Aorta (tissue), 5 donors: ENCODE data around the gene PRPF19. TPM values are rescaled to one million over a fixed set of nuclear protein-coding genes. Genes with fewer than 3 reads are reported as not detected.

ENCODE experiments used
- ATAC-seq: fragments of 200-7000 bp; cut with Tn5 transposase; one replicate; pipeline ENCODE4 v1.9.1; 2022; ENCODE audit warnings: moderate library complexity; ENCODE audit not compliant: low FRiP score
- DNase-seq, 2 donors: peaks; one replicate each; pipeline ENCODE4 v3.0.0-alpha.2; 2020
- H3K27ac ChIP-seq, 2 donors: one replicate each; pipeline ENCODE4 v1.5.1; 2013; ENCODE audit warnings: low read length in 2 of 2, mild to moderate bottlenecking in 2 of 2, moderate library complexity in 2 of 2, control low read depth in 1 of 2, inconsistent platforms in 1 of 2, low read depth in 1 of 2
- H3K27me3 ChIP-seq, 2 donors: one replicate each; pipeline ENCODE4 v1.6.1; 2013; ENCODE audit warnings: control low read depth in 1 of 2, low read length in 1 of 2, mild to moderate bottlenecking in 1 of 2, moderate library complexity in 1 of 2; ENCODE audit not compliant: insufficient read depth in 2 of 2, control insufficient read depth in 1 of 2
- H3K36me3 ChIP-seq, 2 donors: one replicate each; pipeline ENCODE4 v1.6.1; 2013; ENCODE audit warnings: control low read depth in 1 of 2, low read length in 1 of 2, mild to moderate bottlenecking in 1 of 2; ENCODE audit not compliant: insufficient read depth in 2 of 2, control insufficient read depth in 1 of 2
- H3K4me1 ChIP-seq, 2 donors: one replicate each; pipeline ENCODE4 v1.6.1; 2013; ENCODE audit warnings: low read length in 2 of 2, control low read depth in 1 of 2, mild to moderate bottlenecking in 1 of 2, moderate library complexity in 1 of 2; ENCODE audit not compliant: insufficient read depth in 2 of 2, control insufficient read depth in 1 of 2
- H3K4me3 ChIP-seq, 2 donors: one replicate each; pipeline ENCODE4 v1.5.1; 2013; ENCODE audit warnings: low read length in 2 of 2, control low read depth in 1 of 2, mild to moderate bottlenecking in 1 of 2
- H3K9me3 ChIP-seq: one replicate; pipeline ENCODE4 v1.6.1; 2013; ENCODE audit warnings: mild to moderate bottlenecking, low read length; ENCODE audit not compliant: control insufficient read depth
- WGBS, 2 donors: extraction: QIAGEN DNeasy Blood & Tissue Kit; methylation state at CpG; one replicate each; pipeline ENCODE4 v1.1.7; 2013; 5-methylcytosine and 5-hydroxymethylcytosine counted together
- intact Hi-C, 2 donors: fragments of 100-400 bp; cut with DNase I; formaldehyde crosslinking; loops; one replicate each; pipeline versions ENCODE4 v1.14.2 to v1.15.0; 2022
- polyA plus RNA-seq, 2 donors: library from polyadenylated mRNA; stranded (reverse); fragments of 200-250 nt; gene quantifications; one replicate each; pipeline ENCODE4 v1.2.3, GENCODE V29; 2013
- total RNA-seq, 2 donors: library from RNA; stranded (reverse); fragmentation: NEBNext Ultra II Directional; extraction: Animal tissue kit (Norgen Biotek cat#: 25700); gene quantifications; one replicate each; pipeline ENCODE4 v1.2.1, GENCODE V29; 2021
- donor health status: healthy with polysubstance abuse.
- donor health status: Bipolar disorder and iron deficiency.
- donor health status: DM: no; HTN: no; CAD: no.
- donor health status: DM: no; HTN: no; CAD: no.
- donor health status: DM: yes; HTN: yes; CAD: no.

Gene PRPF19
- total and polyA plus RNA-seq, 4 donors = 31.3 to 55.6 (median 43.5) TPM

DNA sequence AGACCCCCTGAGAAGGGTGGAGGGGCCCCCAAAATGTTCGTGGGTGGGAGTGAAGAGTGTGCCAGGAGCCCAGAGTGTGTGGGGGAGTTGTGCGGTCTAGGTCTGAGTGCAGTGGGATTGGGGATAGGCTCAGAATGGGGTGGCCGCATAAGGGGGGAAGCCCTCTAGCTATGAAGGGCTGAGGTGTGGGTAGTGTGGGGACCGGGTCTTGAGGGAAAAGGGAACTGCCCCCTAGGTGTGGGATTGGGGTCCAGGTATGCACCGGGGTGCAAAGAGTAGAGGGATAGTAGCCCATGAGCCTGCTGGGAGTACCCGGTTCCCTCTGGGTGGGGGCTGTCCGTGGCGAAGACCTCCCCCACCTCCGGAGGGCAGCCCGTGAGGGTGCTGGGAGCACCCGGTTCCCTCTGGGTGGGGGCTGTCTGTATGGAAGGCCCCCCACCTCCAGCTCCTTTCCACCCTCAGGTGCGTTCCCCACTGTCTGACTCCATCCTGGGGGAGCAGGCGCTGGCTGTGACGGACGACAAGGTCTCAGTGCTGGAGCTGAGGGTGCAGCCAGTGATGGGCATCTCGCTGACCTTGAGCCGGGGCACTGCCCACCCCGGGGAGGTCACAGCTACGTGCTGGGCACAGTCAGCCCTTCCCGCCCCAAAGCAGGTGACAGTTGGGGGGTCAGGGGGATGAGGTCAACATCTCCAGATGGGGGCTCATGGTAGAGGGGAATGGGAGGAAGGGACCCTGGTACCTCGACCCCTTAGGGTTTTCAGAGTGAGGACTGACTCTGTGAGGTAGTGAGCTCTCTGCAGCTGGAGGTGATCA, 28.6 kb upstream of the PRPF19 start:
- Histone ChIP-seq H3K36me3 (peaks cover 0 to 2% of the 10 kb centered on the region in 2 donors), H3K4me1 (no peaks in the 10 kb centered on the region), H3K4me3 (no peak overlapping the region), H3K27me3 (no peaks in the 10 kb centered on the region), H3K27ac (no peak overlapping the region), H3K9me3 (no peaks in the 10 kb centered on the region)
- whole genome bisulfite sequencing, 2 donors = 89 to 90% methylated on average over 19 to 21 of the region's 21 CpGs
- ATAC-seq (no peak), DNase-seq (no peak)
- intact Hi-C loops = no loop called here

GRCh38 chr11:60934124-60934789, 27.9 kb upstream of the PRPF19 start:
- intact Hi-C loops = no loop called here
- ATAC-seq (no peak), DNase-seq (no peak)
- H3K27ac ChIP-seq = no peak overlapping the region
- H3K4me3 ChIP-seq = no peak overlapping the region
- WGBS, 2 donors = 95% methylated on average over 55 to 57 of the region's 57 CpGs
- no peaks in the 10 kb centered on the region for H3K9me3 ChIP-seq
- H3K36me3 ChIP-seq = peaks cover 0 to under 1% of the 10 kb centered on the region in 2 donors
- no peaks in the 10 kb centered on the region for H3K4me1 ChIP-seq
- H3K27me3 ChIP-seq = no peaks in the 10 kb centered on the region

GRCh38 chr11:60933416-60934123, 27.2 kb upstream of the PRPF19 start:
- H3K27ac ChIP-seq = no peak overlapping the region
- DNase-seq (no peak), ATAC-seq (no peak)
- intact Hi-C loops = no loop called here
- WGBS, 2 donors = 96% methylated on average over 37 of the region's 37 CpGs
- H3K36me3 ChIP-seq = no peaks in the 10 kb centered on the region
- no peak overlapping the region for H3K4me3 ChIP-seq
- no peaks in the 10 kb centered on the region for H3K9me3 ChIP-seq
- no peaks in the 10 kb centered on the region for H3K27me3 ChIP-seq
- no peaks in the 10 kb centered on the region for H3K4me1 ChIP-seq

DNA sequence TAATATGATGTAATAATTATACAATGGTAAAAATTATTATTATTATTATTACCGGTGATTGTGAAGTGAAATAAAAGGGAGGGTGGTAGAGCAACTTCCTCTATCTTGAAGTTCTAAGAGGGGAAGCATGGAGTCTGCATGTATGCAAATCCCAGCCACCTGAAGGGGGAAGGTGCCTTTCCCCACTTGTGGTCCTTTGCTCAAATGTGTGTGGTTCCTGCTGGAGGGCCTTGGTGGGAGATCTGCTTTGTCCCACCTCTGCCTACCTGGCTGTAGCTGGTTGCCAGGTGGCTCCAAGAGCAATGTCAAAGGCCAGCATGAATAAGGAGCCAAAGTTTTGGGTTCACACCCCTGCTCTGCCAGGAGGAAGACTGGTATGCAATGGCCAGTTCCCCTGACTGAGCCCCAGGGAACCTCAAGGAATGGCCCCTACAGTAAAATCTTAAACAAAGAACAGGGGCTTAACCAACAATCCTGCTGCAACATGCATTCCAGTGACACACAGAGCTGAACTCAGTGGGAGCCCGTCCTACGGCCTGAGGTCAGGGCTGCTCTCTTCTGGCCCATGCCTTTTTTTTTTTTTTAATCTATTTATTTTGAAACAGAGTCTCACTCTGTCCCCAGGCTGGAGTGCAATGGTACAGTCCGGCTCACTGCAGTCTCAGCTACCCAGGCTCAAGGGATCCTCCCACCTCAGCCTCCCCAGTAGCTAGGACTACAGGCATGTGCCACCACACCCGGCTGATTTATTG, 26.4 kb upstream of the PRPF19 start:
- DNase-seq = no peak
- Histone ChIP-seq H3K9me3 (no peaks in the 10 kb centered on the region), H3K36me3 (no peaks in the 10 kb centered on the region), H3K4me3 (no peak overlapping the region), H3K27ac (no peak overlapping the region), H3K4me1 (no peaks in the 10 kb centered on the region), H3K27me3 (no peaks in the 10 kb centered on the region)
- ATAC-seq = no peak
- WGBS, 2 donors = 78% methylated on average over 5 of the region's 5 CpGs
- intact Hi-C loops = no loop called here

GRCh38 chr11:60931917-60932316, 25.5 kb upstream of the PRPF19 start:
- no peak for ATAC-seq
- no peak for DNase-seq
- Histone ChIP-seq H3K27ac (no peak overlapping the region), H3K27me3 (no peaks in the 10 kb centered on the region), H3K36me3 (no peaks in the 10 kb centered on the region), H3K4me1 (no peaks in the 10 kb centered on the region), H3K4me3 (no peak overlapping the region), H3K9me3 (no peaks in the 10 kb centered on the region)
- intact Hi-C loops = no loop called here
- WGBS, 2 donors = 88 to 89% methylated on average over 9 of the region's 9 CpGs

DNA sequence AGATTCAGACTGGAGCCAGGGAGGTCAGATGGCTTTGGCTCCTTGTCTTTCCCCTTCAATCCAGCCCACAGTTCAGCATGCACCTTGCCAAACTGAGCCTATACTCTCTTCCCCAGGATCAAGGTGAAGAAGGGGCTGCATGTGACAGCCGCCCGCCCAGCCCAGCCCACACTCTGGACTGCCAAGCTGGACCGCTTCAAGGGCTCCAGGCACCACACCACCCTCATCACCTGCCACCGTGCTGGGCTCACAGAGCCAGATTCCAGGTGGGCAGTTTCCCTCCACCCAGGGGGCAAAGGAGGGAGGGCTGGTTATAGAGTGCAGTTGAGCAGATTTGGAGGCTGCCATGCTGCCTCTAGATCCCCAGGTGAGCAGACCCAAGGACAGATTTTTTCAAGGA, 24.0 kb upstream of the PRPF19 start:
- Histone ChIP-seq H3K27me3 (no peaks in the 10 kb centered on the region), H3K4me3 (no peak overlapping the region), H3K36me3 (no peaks in the 10 kb centered on the region), H3K9me3 (no peaks in the 10 kb centered on the region), H3K27ac (no peak overlapping the region), H3K4me1 (no peaks in the 10 kb centered on the region)
- intact Hi-C loops = no loop called here
- no peak for ATAC-seq
- WGBS, 2 donors = 93 to 94% methylated on average over 4 of the region's 4 CpGs
- no peak for DNase-seq

GRCh38 chr11:60929764-60930163, 23.4 kb upstream of the PRPF19 start:
- Histone ChIP-seq H3K9me3 (no peaks in the 10 kb centered on the region), H3K4me1 (no peaks in the 10 kb centered on the region), H3K4me3 (no peak overlapping the region), H3K36me3 (no peaks in the 10 kb centered on the region), H3K27ac (no peak overlapping the region), H3K27me3 (no peaks in the 10 kb centered on the region)
- DNase-seq = no peak
- 83 to 85% methylated on average over 4 of the region's 4 CpGs for WGBS, 2 donors
- no peak for ATAC-seq
- intact Hi-C loops = no loop called here

GRCh38 chr11:60928563-60929001, 22.2 kb upstream of the PRPF19 start:
- Histone ChIP-seq H3K36me3 (no peaks in the 10 kb centered on the region), H3K27me3 (no peaks in the 10 kb centered on the region), H3K9me3 (no peaks in the 10 kb centered on the region), H3K4me1 (no peaks in the 10 kb centered on the region), H3K4me3 (no peak overlapping the region), H3K27ac (no peak overlapping the region)
- WGBS, 2 donors = 92% methylated on average over 20 of the region's 20 CpGs
- intact Hi-C loops = no loop called here
- no peak for ATAC-seq
- DNase-seq = no peak
